ENCODE data around the gene HYCC1.
"Not testable (repeated sequence)": the region's sequence is repeated elsewhere in the genome, so short reads cannot be mapped to it uniquely, and the experiment has no call there.

DNA sequence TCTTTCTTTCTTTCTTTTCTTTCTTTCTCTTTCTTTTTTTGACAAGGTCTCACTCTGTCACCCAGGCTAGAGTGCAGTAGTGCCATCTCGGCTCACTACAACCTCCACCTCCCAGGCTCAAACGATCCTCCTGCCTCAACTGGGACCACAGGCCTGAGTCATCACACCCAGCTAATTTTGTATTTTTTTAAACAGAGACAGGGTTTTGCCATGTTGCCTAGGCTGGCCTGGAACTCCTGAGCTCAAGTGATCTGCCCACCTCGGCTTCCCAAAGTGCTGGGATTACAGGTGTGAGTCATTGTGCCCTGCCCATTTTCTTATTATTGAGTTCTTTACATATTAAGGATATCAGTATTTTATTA is 37.2 kb upstream of the HYCC1 start:
- TF ChIP-seq, protein P1, sequence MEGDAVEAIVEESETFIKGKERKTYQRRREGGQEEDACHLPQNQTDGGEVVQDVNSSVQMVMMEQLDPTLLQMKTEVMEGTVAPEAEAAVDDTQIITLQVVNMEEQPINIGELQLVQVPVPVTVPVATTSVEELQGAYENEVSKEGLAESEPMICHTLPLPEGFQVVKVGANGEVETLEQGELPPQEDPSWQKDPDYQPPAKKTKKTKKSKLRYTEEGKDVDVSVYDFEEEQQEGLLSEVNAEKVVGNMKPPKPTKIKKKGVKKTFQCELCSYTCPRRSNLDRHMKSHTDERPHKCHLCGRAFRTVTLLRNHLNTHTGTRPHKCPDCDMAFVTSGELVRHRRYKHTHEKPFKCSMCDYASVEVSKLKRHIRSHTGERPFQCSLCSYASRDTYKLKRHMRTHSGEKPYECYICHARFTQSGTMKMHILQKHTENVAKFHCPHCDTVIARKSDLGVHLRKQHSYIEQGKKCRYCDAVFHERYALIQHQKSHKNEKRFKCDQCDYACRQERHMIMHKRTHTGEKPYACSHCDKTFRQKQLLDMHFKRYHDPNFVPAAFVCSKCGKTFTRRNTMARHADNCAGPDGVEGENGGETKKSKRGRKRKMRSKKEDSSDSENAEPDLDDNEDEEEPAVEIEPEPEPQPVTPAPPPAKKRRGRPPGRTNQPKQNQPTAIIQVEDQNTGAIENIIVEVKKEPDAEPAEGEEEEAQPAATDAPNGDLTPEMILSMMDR (IDR thresholded peaks at IDR 0.05 in 4 of 5, conservative IDR thresholded peaks at IDR 0.05 in 1 of 5) = not testable (repeated sequence)
- TF ChIP-seq POLR2A (IDR thresholded peaks at IDR 0.05) = not testable (repeated sequence)

Measured in gastrocnemius medialis (tissue), 4 donors.